Type B pancreatic cell (in vitro differentiated cells): ENCODE results near the gene ANKRD40. TPM values are rescaled to one million over a fixed set of nuclear protein-coding genes. Genes with fewer than 3 reads are reported as not detected.

ENCODE experiments used
- DNase-seq: peaks from one replicate; pipeline ENCODE4 v3.0.0; 2021; ENCODE audit warnings: mixed read lengths; ENCODE audit not compliant: unreplicated experiment; ENCODE audit errors: extremely low spot score
- H3K27ac Mint-ChIP-seq: 2 replicates; pipeline ENCODE4 v1.8.0; 2021; ENCODE audit warnings: mild to moderate bottlenecking, mixed read lengths
- H3K27me3 Mint-ChIP-seq: 2 replicates; pipeline ENCODE4 v1.8.0; 2021; ENCODE audit warnings: mixed read lengths
- H3K36me3 Mint-ChIP-seq: 2 replicates; pipeline ENCODE4 v1.8.0; 2021; ENCODE audit warnings: mixed read lengths
- H3K4me1 Mint-ChIP-seq: one replicate; pipeline ENCODE4 v1.8.0; 2021; ENCODE audit warnings: mixed read lengths; ENCODE audit not compliant: unreplicated experiment
- H3K4me3 Mint-ChIP-seq: 2 replicates; pipeline ENCODE4 v1.8.0; 2021; ENCODE audit warnings: mild to moderate bottlenecking, mixed read lengths
- H3K9me3 Mint-ChIP-seq: 2 replicates; pipeline ENCODE4 v1.8.0; 2021; ENCODE audit warnings: mixed read lengths
- CTCF ChIP-seq: fragments of 200-600 bp; sonication (generic); conservative IDR thresholded peaks from 2 replicates; pipeline ENCODE4 v1.5.0; 2021; ENCODE audit warnings: antibody characterized with exemption, mild to moderate bottlenecking
- total RNA-seq: library from RNA; stranded (reverse); gene quantifications from 2 replicates; pipeline ENCODE4 v1.2.1, GENCODE V29; 2021; ENCODE audit warnings: low replicate concordance

Gene ANKRD40
- total RNA-seq, 1 donor from 2014 or later, result 38.4 TPM

GRCh38 chr17:50696365-50696879 is 11.3 kb downstream of the ANKRD40 start:
- DNase-seq, result no peak
- H3K27me3 Mint-ChIP-seq, result no peaks in the 10 kb centered on the region
- peaks cover 33% of the 10 kb centered on the region for H3K4me1 Mint-ChIP-seq
- no peak for TF ChIP-seq CTCF
- H3K9me3 Mint-ChIP-seq, result no peaks in the 10 kb centered on the region
- H3K4me3 Mint-ChIP-seq, result no peak overlapping the region
- H3K36me3 Mint-ChIP-seq, result peaks cover 17% of the 10 kb centered on the region
- H3K27ac Mint-ChIP-seq, result no peak overlapping the region

GRCh38 chr17:50693036-50693682 is 14.6 kb downstream of the ANKRD40 start:
- H3K27me3 Mint-ChIP-seq, result no peaks in the 10 kb centered on the region
- peaks cover 52% of the 10 kb centered on the region for H3K4me1 Mint-ChIP-seq
- H3K27ac Mint-ChIP-seq, result peak overlapping the region; percentile 88
- peak overlapping the region; percentile 66 for H3K4me3 Mint-ChIP-seq
- DNase-seq, result no peak
- TF ChIP-seq CTCF, result no peak
- no peaks in the 10 kb centered on the region for H3K9me3 Mint-ChIP-seq
- H3K36me3 Mint-ChIP-seq, result peaks cover 7% of the 10 kb centered on the region

- H3K4me1 Mint-ChIP-seq, result peaks cover 52% of the 10 kb centered on the region
- no peaks in the 10 kb centered on the region for H3K9me3 Mint-ChIP-seq
- H3K4me3 Mint-ChIP-seq, result peak overlapping the region; percentile 66
- DNase-seq, result no peak
- H3K27ac Mint-ChIP-seq, result peak overlapping the region; percentile 88
- H3K36me3 Mint-ChIP-seq, result peaks cover 7% of the 10 kb centered on the region
- H3K27me3 Mint-ChIP-seq, result no peaks in the 10 kb centered on the region
- no peak for TF ChIP-seq CTCF
Observed at GRCh38 chr17:50692448-50693035, 15.2 kb downstream of the ANKRD40 start.

GRCh38 chr17:50691550-50692447 is 15.9 kb downstream of the ANKRD40 start:
- no peak for TF ChIP-seq CTCF
- H3K4me1 Mint-ChIP-seq, result peaks cover 56% of the 10 kb centered on the region
- H3K27me3 Mint-ChIP-seq, result no peaks in the 10 kb centered on the region
- DNase-seq, result no peak
- H3K4me3 Mint-ChIP-seq, result peak overlapping the region; percentile 66
- peak overlapping the region; percentile 88 for H3K27ac Mint-ChIP-seq
- H3K9me3 Mint-ChIP-seq, result no peaks in the 10 kb centered on the region
- H3K36me3 Mint-ChIP-seq, result peaks cover 2% of the 10 kb centered on the region

- H3K4me3 Mint-ChIP-seq, result no peak overlapping the region
- H3K27ac Mint-ChIP-seq, result peak overlapping the region; percentile 88
- peaks cover 63% of the 10 kb centered on the region for H3K4me1 Mint-ChIP-seq
Observed at GRCh38 chr17:50690887-50691549, 16.7 kb downstream of the ANKRD40 start.

More at GRCh38 chr17:50690887-50691549, 16.7 kb downstream of the ANKRD40 start:
- H3K36me3 Mint-ChIP-seq, result no peaks in the 10 kb centered on the region
- no peak for DNase-seq
- no peaks in the 10 kb centered on the region for H3K27me3 Mint-ChIP-seq
- H3K9me3 Mint-ChIP-seq, result no peaks in the 10 kb centered on the region
- TF ChIP-seq CTCF, result no peak
